ENCODE measurements around the gene CFD.

The CFD gene

DNA sequence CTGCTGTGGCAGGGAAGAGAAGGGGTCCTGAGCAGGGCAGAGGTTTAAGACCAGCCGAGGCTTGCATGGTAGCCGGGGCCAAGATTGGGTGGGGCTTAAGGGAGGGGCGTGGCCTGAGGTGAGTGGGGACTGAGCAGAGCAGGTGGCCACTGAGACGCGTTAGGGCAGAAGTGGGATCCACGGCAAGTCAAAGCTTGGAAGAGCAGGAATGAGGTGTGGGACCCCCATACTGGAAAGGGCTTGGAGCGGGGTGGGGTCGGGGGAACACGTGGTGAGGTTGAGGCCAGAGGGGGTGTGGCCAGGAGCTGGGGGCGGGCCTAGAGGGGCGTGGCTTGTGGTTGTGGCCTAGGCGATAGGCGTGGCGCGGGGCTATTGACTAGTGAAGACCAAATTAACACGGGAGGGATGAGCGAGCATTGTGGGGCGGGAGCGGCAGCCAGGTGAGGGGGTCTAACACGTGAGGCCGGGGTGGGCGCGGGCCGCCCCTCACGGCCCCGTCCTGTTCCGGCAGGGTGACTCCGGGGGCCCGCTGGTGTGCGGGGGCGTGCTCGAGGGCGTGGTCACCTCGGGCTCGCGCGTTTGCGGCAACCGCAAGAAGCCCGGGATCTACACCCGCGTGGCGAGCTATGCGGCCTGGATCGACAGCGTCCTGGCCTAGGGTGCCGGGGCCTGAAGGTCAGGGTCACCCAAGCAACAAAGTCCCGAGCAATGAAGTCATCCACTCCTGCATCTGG lies 3.3 kb downstream of the CFD start:
- no peak overlapping the region for H3K27ac ChIP-seq (ENCODE audit: low read depth, low read length)

GRCh38 chr19:863315-863620 lies 3.8 kb downstream of the CFD start:
- Histone ChIP-seq H3K4me3 (ENCODE audit: low read length) (no peak overlapping the region), H3K27ac (ENCODE audit: low read depth, low read length) (no peak overlapping the region), H3K27me3 (ENCODE audit: control insufficient read depth, insufficient read depth, low read length) (no peaks in the 10 kb centered on the region), H3K4me1 (ENCODE audit: control insufficient read depth, insufficient read depth, low read length) (peaks cover 4% of the 10 kb centered on the region), H3K36me3 (ENCODE audit: control insufficient read depth, insufficient read depth, low read length) (peaks cover 2% of the 10 kb centered on the region), H3K9ac (ENCODE audit: low read length) (no peak overlapping the region)

More for the DNA sequence above, 3.3 kb downstream of the CFD start:
- Histone ChIP-seq H3K4me3 (ENCODE audit: low read length) (no peak overlapping the region), H3K4me1 (ENCODE audit: control insufficient read depth, insufficient read depth, low read length) (peaks cover 3% of the 10 kb centered on the region), H3K27me3 (ENCODE audit: control insufficient read depth, insufficient read depth, low read length) (no peaks in the 10 kb centered on the region), H3K36me3 (ENCODE audit: control insufficient read depth, insufficient read depth, low read length) (peaks cover 2% of the 10 kb centered on the region), H3K9ac (ENCODE audit: low read length) (no peak overlapping the region)

- Histone ChIP-seq H3K27me3 (ENCODE audit: control insufficient read depth, insufficient read depth, low read length) (no peaks in the 10 kb centered on the region), H3K27ac (ENCODE audit: low read depth, low read length) (no peak overlapping the region), H3K4me1 (ENCODE audit: control insufficient read depth, insufficient read depth, low read length) (peaks cover 17% of the 10 kb centered on the region), H3K36me3 (ENCODE audit: control insufficient read depth, insufficient read depth, low read length) (peaks cover 2% of the 10 kb centered on the region), H3K4me3 (ENCODE audit: low read length) (no peak overlapping the region), H3K9ac (ENCODE audit: low read length) (no peak overlapping the region)
Measured at GRCh38 chr19:866769-867300, 7.4 kb downstream of the CFD start.

DNA sequence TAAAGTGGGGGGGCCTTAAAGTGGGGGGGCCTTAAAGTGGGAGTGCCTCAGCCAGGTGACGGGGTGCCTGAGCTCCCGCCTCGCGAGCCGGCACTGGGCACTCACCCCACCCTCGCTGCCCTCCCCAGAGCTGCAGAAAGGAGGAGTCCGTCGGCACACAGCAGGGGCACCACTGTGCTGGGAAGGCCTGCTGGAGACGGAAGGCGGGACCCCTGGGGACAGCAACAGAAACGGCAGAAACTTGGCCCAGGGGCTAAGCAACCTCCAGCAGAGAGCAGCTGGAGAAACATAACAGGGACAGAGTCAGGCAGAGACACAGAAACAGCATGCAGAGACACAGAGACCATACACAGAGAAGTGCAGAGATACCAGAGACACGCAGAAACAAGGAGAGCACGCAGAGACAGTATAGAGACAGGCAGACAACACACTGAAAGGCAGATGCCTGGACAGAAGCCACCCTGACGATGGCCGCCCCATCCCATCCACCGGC lies 7.9 kb downstream of the CFD start:
- H3K36me3 ChIP-seq (ENCODE audit: control insufficient read depth, insufficient read depth, low read length): peaks cover 2% of the 10 kb centered on the region
- H3K27me3 ChIP-seq (ENCODE audit: control insufficient read depth, insufficient read depth, low read length): no peaks in the 10 kb centered on the region
- H3K9ac ChIP-seq (ENCODE audit: low read length): no peak overlapping the region
- H3K27ac ChIP-seq (ENCODE audit: low read depth, low read length): no peak overlapping the region
- H3K4me3 ChIP-seq (ENCODE audit: low read length): no peak overlapping the region
- peaks cover 22% of the 10 kb centered on the region for H3K4me1 ChIP-seq (ENCODE audit: control insufficient read depth, insufficient read depth, low read length)

GRCh38 chr19:867855-868457 lies 8.5 kb downstream of the CFD start:
- Histone ChIP-seq H3K27ac (ENCODE audit: low read depth, low read length) (peak overlapping the region; percentile 91), H3K27me3 (ENCODE audit: control insufficient read depth, insufficient read depth, low read length) (no peaks in the 10 kb centered on the region), H3K9ac (ENCODE audit: low read length) (no peak overlapping the region), H3K4me3 (ENCODE audit: low read length) (no peak overlapping the region), H3K4me1 (ENCODE audit: control insufficient read depth, insufficient read depth, low read length) (peaks cover 22% of the 10 kb centered on the region), H3K36me3 (ENCODE audit: control insufficient read depth, insufficient read depth, low read length) (peaks cover 2% of the 10 kb centered on the region)

DNA sequence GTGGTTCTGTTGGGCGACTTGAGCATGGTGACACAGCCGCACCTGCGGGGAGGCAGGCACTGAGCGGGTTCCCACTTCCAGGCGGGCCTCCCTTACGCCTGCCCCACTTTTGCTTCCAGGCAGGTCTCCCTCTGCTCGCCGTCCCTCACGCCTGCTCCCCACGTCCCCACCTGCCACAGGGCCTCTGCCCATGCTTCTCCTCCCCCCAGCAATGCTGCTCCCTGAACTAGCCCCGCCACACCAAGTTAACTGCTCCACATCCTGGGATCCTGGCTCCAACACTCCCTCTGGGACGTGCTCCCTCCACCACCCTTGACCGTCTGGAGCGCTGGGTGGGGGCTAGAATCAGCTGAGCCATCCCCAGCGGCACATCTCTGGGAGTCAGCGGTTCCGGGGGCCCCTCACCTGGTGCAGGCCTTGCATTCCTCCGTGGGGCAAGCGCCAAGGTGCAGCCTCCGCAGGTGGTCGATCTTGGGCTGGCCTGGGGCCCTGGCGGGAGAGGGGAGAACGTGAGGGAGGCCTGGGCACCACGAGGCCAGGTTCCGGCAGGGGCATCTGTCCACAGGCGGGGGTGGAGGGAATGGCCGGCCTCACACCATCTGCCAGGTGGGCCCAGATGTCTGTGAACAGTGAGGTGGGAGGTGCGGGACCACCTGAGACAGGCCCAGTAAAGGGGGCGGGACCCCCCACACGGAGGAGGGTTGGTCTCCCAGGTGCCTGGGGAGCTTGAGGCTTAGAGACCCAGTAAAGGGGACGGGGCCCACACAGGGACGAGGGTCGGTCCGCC lies 9.2 kb downstream of the CFD start:
- peaks cover 22% of the 10 kb centered on the region for H3K4me1 ChIP-seq (ENCODE audit: control insufficient read depth, insufficient read depth, low read length)
- H3K27ac ChIP-seq (ENCODE audit: low read depth, low read length): peak overlapping the region; percentile 91
- H3K27me3 ChIP-seq (ENCODE audit: control insufficient read depth, insufficient read depth, low read length): no peaks in the 10 kb centered on the region
- H3K36me3 ChIP-seq (ENCODE audit: control insufficient read depth, insufficient read depth, low read length): peaks cover 2% of the 10 kb centered on the region
- H3K9ac ChIP-seq (ENCODE audit: low read length): no peak overlapping the region
- no peak overlapping the region for H3K4me3 ChIP-seq (ENCODE audit: low read length)

DNA sequence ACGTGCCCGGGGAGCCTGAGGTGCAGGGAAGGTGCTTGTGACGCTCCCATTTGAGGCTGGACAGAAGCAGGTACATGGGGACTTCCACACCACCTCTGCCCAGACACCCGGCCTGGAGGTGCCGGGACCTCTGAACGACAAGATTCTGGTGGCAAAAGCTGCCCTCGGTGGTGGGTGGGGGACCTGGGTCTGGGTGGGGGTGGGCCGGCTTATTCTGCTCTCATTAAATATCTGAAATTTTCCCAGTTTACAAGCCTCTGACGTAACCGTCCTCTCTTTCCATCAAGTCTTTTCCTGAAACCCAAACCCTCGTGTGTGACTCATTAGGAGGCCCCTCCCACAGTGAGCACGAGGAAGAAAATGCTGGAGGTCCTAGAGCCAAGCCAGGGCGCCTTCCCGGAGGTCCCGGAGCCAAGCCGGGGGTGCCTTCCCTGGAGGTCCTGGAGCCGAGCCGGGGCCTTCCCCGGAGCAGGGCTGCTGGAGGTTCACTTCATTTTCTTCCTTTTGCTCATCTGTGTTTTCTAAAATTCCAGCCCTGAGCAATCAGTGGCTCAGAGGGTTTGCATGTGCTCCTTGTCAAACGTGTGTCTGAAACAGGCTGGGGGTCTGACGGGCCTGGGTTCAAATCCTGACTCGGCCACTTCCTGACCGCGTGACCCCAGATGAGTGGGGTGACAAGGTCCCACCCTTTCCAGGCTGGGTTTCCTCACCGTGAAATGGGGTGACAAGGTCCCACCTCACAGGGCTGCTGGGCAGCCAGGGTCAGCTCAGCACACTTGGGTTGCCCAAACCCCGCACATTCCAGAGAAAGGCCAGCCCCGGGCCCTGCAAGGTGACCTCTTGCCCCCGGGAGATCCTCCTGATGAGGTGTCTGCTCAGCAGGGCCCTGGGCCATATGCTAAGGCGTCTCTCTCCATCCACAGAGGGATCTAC lies 10.0 kb downstream of the CFD start:
- peaks cover 3% of the 10 kb centered on the region for H3K36me3 ChIP-seq (ENCODE audit: control insufficient read depth, insufficient read depth, low read length)
- H3K4me1 ChIP-seq (ENCODE audit: control insufficient read depth, insufficient read depth, low read length): peaks cover 18% of the 10 kb centered on the region
- no peaks in the 10 kb centered on the region for H3K27me3 ChIP-seq (ENCODE audit: control insufficient read depth, insufficient read depth, low read length)
- H3K4me3 ChIP-seq (ENCODE audit: low read length): no peak overlapping the region
- no peak overlapping the region for H3K9ac ChIP-seq (ENCODE audit: low read length)
- H3K27ac ChIP-seq (ENCODE audit: low read depth, low read length): peak overlapping the region; percentile 91

DNA sequence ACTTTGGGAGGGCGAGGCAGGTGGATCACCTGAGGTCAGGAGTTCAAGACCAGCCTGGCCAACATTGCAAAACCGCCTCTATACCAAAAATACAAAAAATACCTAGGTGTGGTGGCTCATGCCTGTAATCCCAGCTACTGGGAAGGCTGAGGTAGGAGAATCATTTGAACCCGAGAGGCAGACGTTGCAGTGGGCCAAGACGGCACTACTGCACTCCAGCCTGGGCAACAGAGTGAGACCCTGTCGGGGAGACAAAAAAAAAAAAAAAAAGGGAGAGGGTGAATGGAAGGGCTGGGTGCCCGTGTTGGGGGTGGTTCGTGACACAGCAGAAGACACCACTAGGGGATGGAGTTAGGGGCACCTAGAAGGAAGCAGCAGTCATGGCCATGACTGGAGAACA lies 10.8 kb downstream of the CFD start:
- H3K36me3 ChIP-seq (ENCODE audit: control insufficient read depth, insufficient read depth, low read length): peaks cover 5% of the 10 kb centered on the region
- H3K4me3 ChIP-seq (ENCODE audit: low read length): no peak overlapping the region
- peak overlapping the region; percentile 91 for H3K27ac ChIP-seq (ENCODE audit: low read depth, low read length)
- H3K27me3 ChIP-seq (ENCODE audit: control insufficient read depth, insufficient read depth, low read length): no peaks in the 10 kb centered on the region
- H3K4me1 ChIP-seq (ENCODE audit: control insufficient read depth, insufficient read depth, low read length): peaks cover 18% of the 10 kb centered on the region
- no peak overlapping the region for H3K9ac ChIP-seq (ENCODE audit: low read length)

- Histone ChIP-seq H3K27ac (ENCODE audit: low read depth, low read length) (peak overlapping the region; percentile 91), H3K36me3 (ENCODE audit: control insufficient read depth, insufficient read depth, low read length) (peaks cover 8% of the 10 kb centered on the region), H3K27me3 (ENCODE audit: control insufficient read depth, insufficient read depth, low read length) (no peaks in the 10 kb centered on the region), H3K4me1 (ENCODE audit: control insufficient read depth, insufficient read depth, low read length) (peaks cover 18% of the 10 kb centered on the region), H3K4me3 (ENCODE audit: low read length) (no peak overlapping the region), H3K9ac (ENCODE audit: low read length) (no peak overlapping the region)
Measured at GRCh38 chr19:870963-871401, 11.5 kb downstream of the CFD start.

- H3K27ac ChIP-seq (ENCODE audit: low read depth, low read length): peak overlapping the region; percentile 91
- peaks cover 10% of the 10 kb centered on the region for H3K36me3 ChIP-seq (ENCODE audit: control insufficient read depth, insufficient read depth, low read length)
- H3K9ac ChIP-seq (ENCODE audit: low read length): peak overlapping the region; percentile 30
- H3K27me3 ChIP-seq (ENCODE audit: control insufficient read depth, insufficient read depth, low read length): no peaks in the 10 kb centered on the region
- peak overlapping the region; percentile 32 for H3K4me3 ChIP-seq (ENCODE audit: low read length)
- H3K4me1 ChIP-seq (ENCODE audit: control insufficient read depth, insufficient read depth, low read length): peaks cover 18% of the 10 kb centered on the region
Measured at GRCh38 chr19:871446-872265, 12.2 kb downstream of the CFD start.

Measured in rectal smooth muscle tissue (tissue), 1 donor.